Measurements from ENCODE around the gene MRPL58.
"Not testable (repeated sequence)": the region's sequence is repeated elsewhere in the genome, so short reads cannot be mapped to it uniquely, and the experiment has no call there.

MRPL58 gene

GRCh38 chr17:75019710-75020109, 7.2 kb downstream of the MRPL58 start:
- Histone ChIP-seq H3K4me3 (ENCODE audit: severe bottlenecking) (no peak overlapping the region), H3K27ac (ENCODE audit: poor library complexity, severe bottlenecking) (no peak overlapping the region), H3K27me3 (ENCODE audit: insufficient read depth, poor library complexity, severe bottlenecking) (no peaks in the 10 kb centered on the region), H3K4me1 (ENCODE audit: insufficient read depth, poor library complexity, severe bottlenecking) (no peaks in the 10 kb centered on the region), H3K9me3 (ENCODE audit: severe bottlenecking) (no peaks in the 10 kb centered on the region), H3K36me3 (ENCODE audit: low read depth) (peaks cover 47% of the 10 kb centered on the region)
- ATAC-seq (ENCODE audit: low read depth) (no peak), DNase-seq (ENCODE audit: low spot score) (no peak)
- no peak for TF ChIP-seq CTCF (IDR thresholded peaks at IDR 0.05; ENCODE audit: poor library complexity, severe bottlenecking)

- Histone ChIP-seq H3K36me3 (ENCODE audit: low read depth) (peaks cover 45% of the 10 kb centered on the region), H3K27ac (ENCODE audit: poor library complexity, severe bottlenecking) (no peak overlapping the region), H3K4me1 (ENCODE audit: insufficient read depth, poor library complexity, severe bottlenecking) (no peaks in the 10 kb centered on the region), H3K9me3 (ENCODE audit: severe bottlenecking) (no peaks in the 10 kb centered on the region), H3K27me3 (ENCODE audit: insufficient read depth, poor library complexity, severe bottlenecking) (no peaks in the 10 kb centered on the region), H3K4me3 (ENCODE audit: severe bottlenecking) (no peak overlapping the region)
- DNase-seq (ENCODE audit: low spot score): no peak
- no peak for TF ChIP-seq CTCF (IDR thresholded peaks at IDR 0.05; ENCODE audit: poor library complexity, severe bottlenecking)
- no peak for ATAC-seq (ENCODE audit: low read depth)
Measured at GRCh38 chr17:75020331-75021110, 8.1 kb downstream of the MRPL58 start.

DNA sequence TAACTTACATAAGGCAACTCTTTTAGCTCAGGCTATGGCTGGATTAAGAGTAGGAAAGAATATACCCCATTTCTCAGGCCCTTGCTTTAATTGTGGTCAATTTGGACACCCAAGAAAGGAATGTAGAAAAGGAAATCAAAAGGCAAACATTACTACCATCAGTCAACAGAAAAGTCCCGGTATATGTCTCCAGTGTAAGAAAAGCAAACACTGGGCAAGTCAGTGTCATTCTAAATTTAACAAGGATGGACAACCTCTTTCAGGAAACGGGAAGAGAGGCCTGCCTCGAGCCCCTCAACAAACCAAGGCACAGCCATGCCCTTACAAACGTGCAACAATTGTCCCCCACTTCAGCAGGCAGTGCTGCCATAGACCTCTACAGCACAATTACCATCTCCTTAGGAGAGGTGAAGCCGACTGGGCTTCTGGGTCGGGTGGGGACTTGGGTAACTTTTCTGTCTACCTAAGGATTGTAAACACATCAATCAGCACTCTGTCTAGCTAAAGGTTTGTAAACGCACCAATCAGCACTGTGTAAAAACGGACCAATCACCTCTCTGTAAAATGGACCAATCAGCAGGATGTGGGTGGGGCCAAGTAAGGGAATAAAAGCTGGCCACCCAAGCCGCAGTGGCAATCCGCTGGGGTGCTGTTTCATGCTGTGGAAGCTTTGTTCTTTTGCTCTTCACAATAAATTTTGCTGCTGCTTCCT, 12.4 kb downstream of the MRPL58 start:
- no peak for ATAC-seq (ENCODE audit: low read depth)
- Histone ChIP-seq H3K27ac (ENCODE audit: poor library complexity, severe bottlenecking) (no peak overlapping the region), H3K27me3 (ENCODE audit: insufficient read depth, poor library complexity, severe bottlenecking) (no peaks in the 10 kb centered on the region), H3K9me3 (ENCODE audit: severe bottlenecking) (no peaks in the 10 kb centered on the region), H3K4me3 (ENCODE audit: severe bottlenecking) (no peak overlapping the region), H3K4me1 (ENCODE audit: insufficient read depth, poor library complexity, severe bottlenecking) (peaks cover 3% of the 10 kb centered on the region), H3K36me3 (ENCODE audit: low read depth) (peaks cover 26% of the 10 kb centered on the region)
- DNase-seq (ENCODE audit: low spot score): no peak
- TF ChIP-seq CTCF (IDR thresholded peaks at IDR 0.05; ENCODE audit: poor library complexity, severe bottlenecking): no peak

GRCh38 chr17:75025398-75025734, 12.9 kb downstream of the MRPL58 start:
- not testable (repeated sequence) for DNase-seq (ENCODE audit: low spot score); H3K4me1 ChIP-seq (ENCODE audit: insufficient read depth, poor library complexity, severe bottlenecking); H3K4me3 ChIP-seq (ENCODE audit: severe bottlenecking); ATAC-seq (ENCODE audit: low read depth); H3K9me3 ChIP-seq (ENCODE audit: severe bottlenecking); H3K27me3 ChIP-seq (ENCODE audit: insufficient read depth, poor library complexity, severe bottlenecking); H3K27ac ChIP-seq (ENCODE audit: poor library complexity, severe bottlenecking)
- H3K36me3 ChIP-seq (ENCODE audit: low read depth): peaks cover 22% of the 10 kb centered on the region

DNA sequence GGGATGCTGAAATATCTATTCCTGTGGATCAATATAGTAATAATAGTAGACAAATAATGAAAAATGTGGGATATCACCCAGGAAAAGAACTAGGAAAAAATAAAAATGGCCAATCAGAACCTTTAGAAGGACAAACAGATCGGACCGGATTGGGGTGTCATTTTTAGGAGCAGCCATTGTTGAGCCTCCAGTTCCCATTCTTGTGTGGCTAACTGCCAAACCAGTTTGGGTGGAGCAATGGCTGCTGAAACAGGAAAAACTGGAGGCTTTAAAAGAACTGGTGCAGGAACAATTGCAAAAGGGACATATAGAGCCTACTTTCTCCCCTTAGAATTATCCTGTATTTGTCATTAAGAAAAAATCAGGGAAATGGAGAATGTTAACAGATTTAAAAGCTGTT, 14.2 kb downstream of the MRPL58 start:
- H3K4me1 ChIP-seq (ENCODE audit: insufficient read depth, poor library complexity, severe bottlenecking); H3K4me3 ChIP-seq (ENCODE audit: severe bottlenecking); H3K36me3 ChIP-seq (ENCODE audit: low read depth); ATAC-seq (ENCODE audit: low read depth); H3K27me3 ChIP-seq (ENCODE audit: insufficient read depth, poor library complexity, severe bottlenecking); H3K27ac ChIP-seq (ENCODE audit: poor library complexity, severe bottlenecking); H3K9me3 ChIP-seq (ENCODE audit: severe bottlenecking): not testable (repeated sequence)
- peak; percentile 4 for DNase-seq (ENCODE audit: low spot score)

DNA sequence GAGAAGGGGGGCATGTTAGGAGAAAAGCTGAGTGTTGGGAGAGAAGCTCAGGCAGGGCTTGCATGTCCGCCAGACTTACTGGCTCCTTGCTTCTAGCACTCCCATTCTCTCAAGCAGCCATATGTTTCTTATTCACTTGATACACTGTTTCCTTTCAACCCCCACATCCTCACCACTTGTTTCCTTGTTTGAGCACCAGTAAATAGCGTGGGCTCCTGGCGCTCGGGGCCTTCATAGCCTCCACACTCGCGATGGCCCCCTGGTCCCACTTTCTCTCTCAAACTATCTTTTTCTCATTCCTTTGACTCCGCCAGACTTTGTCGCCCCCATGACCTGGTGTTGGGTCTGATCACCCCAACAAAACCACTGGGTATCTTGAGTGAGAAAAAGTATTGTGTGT, 17.7 kb downstream of the MRPL58 start:
- H3K27me3 ChIP-seq (ENCODE audit: insufficient read depth, poor library complexity, severe bottlenecking): no peaks in the 10 kb centered on the region
- TF ChIP-seq CTCF (IDR thresholded peaks at IDR 0.05; ENCODE audit: poor library complexity, severe bottlenecking): no peak
- peaks cover 4% of the 10 kb centered on the region for H3K4me1 ChIP-seq (ENCODE audit: insufficient read depth, poor library complexity, severe bottlenecking)

More for the DNA sequence above, 17.7 kb downstream of the MRPL58 start:
- H3K27ac ChIP-seq (ENCODE audit: poor library complexity, severe bottlenecking): no peak overlapping the region
- DNase-seq (ENCODE audit: low spot score) (no peak), ATAC-seq (ENCODE audit: low read depth) (no peak)
- H3K4me3 ChIP-seq (ENCODE audit: severe bottlenecking): no peak overlapping the region
- no peaks in the 10 kb centered on the region for H3K36me3 ChIP-seq (ENCODE audit: low read depth)
- H3K9me3 ChIP-seq (ENCODE audit: severe bottlenecking): no peaks in the 10 kb centered on the region
